Femur (tissue), 1 donor: ENCODE data around the gene PITPNM1.
"Not testable (repeated sequence)": the region's sequence is repeated elsewhere in the genome, so short reads cannot be mapped to it uniquely, and the experiment has no call there.

Experiments used
- DNase-seq: peaks from one replicate; pipeline ENCODE4 v3.0.0-alpha.2; 2017

The PITPNM1 gene

DNA sequence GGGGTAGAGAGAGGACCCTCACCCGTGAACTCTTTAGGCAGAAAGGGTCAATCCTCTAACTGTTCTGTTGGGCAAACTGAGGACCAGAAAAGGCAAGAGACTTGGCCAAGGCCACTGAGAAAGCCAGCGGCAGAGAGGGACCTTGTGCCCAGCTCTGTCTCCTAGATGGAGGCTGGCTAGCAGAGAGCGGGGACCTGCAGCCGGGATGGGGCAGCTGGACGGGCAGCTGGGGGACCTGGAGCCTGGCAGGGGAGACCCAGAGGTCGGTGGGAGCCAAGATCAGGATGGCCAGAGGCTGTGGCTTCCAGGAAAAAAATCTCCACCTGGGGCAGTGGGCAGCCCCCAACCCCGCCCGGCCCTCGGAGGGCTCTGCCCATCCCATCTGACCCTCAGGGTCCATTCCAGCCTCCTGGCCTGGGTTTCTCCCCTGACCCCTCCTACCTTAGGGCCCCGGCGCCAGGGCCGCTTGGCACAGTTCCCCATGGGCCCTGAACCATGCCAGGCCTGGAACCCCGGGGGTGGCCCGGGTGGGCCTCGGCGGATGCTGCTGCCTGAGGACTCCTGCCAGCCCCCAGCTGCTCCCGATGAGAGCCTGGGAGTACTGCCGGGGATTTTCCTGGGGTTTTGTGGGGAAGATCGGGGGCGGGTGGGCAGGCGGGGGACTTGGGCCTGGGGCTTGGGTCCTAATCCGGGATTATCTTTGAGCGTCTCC, 17.8 kb upstream of the PITPNM1 start, which contains the start of gene CABP2:
CABP2 (minus strand) TSS at position 603 of the 712 bp plus-strand sequence; CDS start at position 483, 120 bp downstream.
- no peak for DNase-seq

DNA sequence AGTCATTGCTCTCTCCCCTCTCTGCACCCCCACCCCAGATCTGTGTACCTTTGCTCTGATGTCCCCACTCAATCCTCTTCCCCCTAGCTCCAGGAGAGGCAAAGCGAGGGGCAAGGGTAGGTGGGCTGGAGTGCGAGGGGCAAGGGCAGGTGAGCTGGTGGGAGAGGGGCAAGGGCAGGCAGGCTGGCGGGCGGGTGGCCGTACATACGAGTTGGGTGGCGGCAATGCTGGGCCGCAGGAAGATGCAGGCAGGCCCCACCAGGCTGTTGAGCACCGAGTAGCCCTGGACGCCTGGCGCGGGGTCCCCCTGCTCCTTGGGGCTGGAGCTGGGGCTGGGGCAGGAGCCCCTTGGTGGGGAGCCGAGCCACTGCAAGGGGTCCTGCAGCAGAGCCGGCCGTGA, 17.2 kb upstream of the PITPNM1 start:
- DNase-seq, result no peak

DNA sequence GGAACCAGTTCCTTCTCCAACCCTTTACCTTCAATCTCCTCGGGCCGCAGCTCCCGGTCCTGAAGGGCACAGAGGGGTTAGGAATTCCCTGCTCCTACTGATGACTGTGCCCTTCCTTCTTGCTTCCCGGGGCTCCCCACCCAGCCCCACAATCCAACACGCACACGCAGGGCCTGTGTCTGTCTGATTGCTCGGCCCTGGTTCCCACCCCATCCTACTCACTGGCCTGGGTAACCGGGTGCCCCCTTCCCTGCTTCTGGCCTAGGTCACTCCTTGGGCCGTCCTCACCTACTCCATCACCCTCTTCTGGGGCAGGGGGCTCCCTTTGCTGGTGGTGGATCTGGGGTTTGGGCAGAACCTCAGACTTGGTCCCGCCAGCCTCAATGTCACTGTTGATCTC, 16.8 kb upstream of the PITPNM1 start:
- no peak for DNase-seq

DNA sequence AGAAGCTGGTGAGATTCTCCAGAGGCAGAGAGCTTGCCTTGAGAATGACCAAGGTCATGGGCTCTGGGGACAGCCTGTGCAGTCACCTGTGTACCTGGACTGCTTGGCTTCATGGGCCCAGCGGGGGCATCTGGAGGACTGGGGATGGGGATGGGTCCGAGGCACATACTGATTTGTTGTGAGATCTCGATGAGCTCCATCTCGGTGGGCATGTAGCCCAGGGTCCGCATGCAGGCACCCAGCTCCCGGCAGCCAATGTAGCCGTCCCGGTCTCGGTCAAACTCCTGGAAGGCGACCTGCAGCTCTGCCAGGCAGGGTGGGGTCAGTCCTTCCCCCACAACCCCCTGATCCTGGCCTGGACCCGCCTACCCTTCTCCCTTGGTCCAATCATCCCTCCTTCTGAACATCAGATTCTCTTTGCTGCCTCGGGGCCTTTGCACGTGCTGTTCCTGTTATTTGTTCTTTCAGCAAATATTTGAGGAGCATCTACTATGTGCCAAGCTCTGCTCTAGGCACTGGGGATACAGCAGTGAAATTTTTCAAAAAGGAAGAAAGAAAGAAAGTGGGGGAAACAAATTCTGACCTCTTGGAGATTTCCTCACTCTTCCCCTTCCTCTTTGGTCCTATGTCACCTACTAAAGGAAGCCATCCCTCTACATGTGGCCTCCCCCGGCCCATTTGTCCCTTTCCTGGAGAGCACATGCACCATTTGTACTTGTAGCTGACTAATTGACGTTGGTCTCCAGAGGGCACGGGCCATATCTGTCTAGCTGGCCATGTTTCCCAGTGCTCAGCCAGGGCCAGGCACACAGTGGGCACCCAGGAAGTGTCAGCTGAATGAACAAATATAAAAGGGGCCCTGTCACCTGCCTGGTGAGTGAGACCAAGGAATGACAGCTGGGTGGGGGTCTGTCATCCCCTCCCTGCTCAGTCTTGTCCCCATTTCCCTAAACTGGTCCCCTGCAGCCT, 16.0 kb upstream of the PITPNM1 start:
- no peak for DNase-seq

DNA sequence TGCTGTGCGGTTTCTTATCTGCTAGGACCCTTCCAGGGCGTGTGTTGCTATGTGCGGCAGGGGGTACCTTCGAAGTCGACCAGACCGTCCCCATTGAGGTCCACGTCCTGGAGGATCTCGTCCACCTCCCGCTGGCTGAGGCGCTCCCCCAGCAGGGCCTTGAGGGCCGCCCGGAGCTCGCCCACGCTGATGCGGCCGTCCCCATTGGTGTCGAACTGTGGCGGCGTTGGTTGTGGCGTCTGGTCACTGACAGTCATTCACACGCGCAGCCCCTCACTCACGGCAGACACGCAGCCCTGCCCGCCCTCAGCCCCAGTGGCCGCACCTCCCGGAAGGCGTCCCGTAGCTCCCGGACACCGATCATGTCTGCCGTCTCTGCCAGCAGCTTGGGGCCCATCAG, 14.6 kb upstream of the PITPNM1 start:
- no peak for DNase-seq

DNA sequence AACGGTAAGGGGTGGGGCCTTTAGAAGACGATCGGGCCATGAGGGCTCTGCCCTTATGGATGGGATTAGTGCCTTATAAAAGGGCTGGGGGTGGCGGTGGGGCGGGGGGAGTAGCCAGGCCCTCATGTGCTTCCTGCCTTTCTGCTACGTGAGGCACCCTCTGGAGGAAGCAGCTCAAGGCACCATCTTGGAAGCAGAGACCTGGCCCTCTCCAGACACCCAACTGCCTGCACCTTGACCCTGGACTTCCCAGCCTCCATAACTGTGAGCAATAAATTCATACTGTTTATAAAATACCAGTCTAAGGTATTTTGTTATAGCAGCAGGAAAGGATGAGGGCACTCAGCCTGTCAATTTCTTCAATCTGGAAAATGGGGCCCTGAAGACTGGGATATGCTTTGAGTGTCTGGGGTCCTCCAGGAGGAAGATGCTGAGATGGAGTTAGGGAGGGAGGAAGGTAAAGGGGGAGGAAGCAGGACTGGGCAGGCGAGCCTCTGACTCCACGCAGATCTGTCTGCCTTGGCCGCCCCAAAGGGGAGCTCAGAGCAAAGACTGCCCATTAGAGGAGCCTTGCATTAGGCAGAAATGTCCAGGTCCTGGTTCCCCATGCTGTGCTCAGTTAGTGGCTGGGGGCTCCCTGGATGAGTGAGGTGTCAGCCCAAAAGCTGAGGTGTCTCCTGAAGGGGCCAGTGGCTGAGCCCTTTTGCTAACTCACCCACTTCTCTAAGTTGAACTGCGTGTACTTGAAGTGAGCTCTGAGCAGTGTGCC, 12.8 kb upstream of the PITPNM1 start:
- DNase-seq, result no peak

DNA sequence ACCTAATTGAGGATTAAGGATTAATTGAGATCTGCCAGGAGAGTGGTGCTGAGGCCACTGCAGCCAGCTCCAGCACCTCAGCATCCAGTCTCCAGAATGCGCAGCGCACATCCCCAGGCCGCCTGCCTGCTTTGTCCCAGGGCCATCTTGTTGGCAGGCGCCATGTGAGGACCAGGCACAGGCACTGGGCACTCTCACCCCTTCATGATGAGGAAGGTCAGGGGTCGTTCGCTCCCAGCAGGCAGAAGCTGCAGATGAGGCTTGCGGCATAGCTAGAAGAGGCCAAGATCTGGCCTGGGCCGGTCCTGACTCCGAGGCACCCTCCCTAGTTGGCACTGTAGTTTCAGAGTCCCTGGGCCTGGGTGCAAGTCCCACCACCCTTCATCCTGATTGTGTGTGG, 11.6 kb upstream of the PITPNM1 start:
- DNase-seq, result no peak

DNA sequence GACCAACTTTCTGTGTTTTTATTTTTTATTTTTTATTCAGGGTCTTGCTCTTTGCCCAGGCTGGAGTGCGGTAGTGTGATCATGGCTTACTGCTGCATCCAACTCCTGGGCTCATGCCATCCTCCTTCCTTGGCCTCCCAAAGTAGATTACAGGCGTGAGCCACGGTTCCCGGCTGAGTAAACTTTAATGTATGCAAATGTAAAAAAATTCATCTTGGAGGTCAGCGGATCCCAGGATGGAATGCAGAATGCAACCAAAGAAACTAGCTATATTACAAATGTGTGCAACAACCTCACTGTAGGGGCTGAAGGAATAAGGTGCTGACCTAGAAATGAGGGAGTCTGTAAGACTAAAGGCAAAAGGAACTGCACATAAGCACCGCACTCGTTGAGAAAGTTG, 9.0 kb upstream of the PITPNM1 start:
- no peak for DNase-seq

DNA sequence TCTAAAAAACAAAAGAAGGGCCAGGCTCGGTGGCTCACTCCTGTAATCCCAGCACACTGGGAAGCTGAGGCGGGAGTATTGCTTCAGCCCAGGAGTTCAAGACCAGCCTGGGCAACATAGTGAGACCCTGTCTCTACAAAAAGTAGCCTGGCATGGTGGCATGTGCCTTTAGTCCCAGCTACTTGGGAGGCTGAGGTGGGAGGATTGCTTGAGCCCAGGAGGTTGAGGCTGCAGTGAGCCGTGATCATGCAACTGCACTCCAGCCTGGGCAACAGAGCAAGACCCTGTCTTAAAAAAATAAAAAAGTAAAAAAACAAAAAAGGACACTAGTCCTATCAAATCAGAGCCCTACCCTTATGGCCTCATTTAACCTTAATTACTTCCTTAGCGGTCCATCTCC, 6.4 kb upstream of the PITPNM1 start:
- not testable (repeated sequence) for DNase-seq

DNA sequence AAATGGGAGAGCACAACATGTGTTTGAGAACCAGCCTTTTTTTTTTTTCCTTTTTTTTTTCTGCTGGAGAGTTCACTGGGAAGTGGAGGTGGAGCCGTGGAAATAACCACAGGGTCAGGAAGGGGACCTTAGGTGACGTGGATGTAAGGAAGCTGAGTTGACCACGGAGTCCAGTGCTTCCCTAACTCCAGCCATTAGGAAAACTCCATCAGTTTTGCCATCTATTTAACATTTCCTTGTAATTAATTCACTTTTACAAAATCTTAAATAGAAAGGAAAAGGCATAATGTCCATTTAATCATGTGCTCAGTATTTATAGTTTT, 4.8 kb upstream of the PITPNM1 start:
- DNase-seq, result no peak

DNA sequence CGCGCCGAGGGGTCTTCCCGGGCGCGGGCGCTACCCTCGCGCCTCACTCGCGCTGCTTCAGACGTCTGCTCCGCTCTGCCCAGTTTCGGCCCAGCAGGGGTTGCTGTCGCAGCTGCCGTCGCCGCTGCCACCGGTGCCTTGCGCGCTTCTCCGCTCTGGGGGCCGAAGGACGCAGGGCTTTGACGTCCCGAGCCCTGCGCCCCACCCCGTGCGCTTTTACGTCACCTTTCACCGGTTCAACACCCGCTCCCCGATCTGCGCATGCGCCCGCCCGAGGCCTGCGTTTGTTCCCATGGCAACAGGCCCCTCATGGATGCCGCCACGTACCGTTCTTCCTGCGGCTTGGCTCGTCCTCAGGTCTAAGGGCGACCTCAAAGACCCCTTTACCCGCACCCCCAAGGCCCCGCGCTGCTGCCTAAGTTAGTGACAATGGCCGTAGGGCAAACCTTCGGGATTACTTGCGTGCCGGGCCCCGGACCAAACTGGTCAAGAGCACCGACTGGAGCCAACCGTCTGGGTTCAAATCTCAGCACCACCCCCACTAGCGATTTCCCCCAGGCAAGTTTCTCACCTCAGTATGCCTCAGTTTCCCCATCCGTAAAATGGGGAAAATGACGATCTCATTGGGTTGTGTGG, 3.4 kb upstream of the PITPNM1 start:
- peak; percentile 97 for DNase-seq

DNA sequence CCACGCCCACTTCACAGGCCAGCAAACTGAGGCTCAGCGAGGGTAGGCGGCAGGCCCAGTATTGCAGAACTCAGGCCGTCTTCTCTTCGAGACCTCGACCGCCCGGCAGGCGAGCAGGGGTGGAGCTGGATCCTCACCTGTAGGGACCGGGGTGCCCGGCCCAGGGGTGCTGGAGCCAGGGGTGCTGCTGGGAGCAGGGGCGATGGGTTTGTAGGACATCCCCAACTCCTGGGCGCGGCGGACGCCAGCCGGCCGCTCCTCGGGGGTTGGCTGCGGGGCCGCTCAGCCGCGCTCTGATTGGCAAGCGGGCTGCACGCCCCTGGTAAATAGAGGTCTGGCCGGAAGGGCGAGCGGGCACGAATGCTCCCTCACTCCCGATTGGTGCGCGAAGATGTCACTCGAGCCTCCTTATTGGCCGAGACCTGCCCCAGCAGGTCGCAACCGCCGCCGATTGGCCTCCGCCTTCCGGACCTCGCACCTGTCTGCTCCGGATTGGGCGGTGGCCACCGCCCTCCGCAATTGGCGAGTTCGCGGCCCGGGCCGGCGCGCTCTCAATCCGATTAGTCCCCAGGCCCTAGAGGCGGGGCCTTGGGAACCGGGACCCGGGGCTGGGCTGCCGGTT, 2.8 kb upstream of the PITPNM1 start, which contains the start of gene CDK2AP2:
CDK2AP2 (minus strand) TSS at position 299 of the 622 bp plus-strand sequence; CDS start at position 219, 80 bp downstream.
- peak; percentile 98 for DNase-seq

DNA sequence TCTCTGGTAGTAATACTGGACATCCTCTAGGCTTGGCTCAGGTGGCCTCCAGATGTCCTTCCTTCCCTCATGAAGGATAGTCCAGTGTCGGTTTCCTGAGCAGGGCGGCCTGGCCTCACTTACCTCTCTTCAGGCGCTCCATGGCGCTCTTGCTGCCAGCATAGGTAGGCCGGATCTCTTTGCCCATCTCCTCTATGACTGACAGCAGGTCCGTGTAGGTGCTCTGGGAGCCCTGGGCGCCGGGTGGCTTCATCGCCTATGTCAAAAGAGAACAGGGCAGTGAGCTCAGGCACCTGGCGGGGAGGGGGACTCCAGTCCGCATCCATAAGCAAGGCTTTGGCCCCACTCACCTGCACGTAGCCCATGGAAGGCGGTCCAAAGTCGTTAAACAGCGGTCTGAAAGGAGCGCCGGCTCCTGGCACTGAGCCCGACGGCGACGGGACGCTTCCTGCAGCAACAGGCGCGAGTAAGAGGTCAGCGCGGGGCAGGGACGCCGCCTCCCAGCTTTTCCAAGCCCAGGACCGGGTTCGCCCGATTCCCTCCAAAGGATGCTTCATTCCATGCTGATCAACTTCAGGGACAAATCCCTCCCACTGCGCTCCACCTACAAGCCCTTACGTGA, 2.2 kb upstream of the PITPNM1 start:
- DNase-seq, result no peak

DNA sequence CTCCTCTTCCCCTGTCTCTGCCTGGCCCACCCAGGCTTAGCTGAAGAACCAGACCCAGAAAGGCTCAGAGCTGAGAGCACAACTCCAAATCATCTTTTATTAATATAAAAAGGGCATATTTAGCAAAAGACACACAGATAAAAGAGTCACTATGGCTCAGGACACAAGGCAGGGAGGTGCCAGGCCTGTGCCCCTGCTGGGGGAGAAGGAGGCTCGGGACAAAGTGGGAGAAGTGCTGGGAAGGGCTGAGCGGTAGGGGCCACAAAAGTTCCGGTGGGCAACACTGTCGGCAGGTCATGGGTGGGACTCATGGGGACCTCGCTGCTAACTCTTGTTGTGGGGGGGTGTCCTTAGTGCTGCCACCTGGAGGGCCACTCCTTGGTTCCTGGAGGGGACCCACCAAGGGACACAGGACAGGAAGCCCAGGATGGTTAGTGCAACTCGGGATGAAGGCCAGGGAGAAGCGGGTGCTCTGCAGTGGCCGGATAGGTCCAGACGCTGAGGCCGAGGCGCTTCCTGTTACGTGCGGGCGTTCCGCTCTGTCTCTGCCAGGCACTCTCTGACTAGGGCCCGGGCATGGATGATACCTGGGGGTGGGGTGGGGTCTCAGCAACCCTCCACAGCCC, 1.4 kb upstream of the PITPNM1 start:
- DNase-seq, result no peak

DNA sequence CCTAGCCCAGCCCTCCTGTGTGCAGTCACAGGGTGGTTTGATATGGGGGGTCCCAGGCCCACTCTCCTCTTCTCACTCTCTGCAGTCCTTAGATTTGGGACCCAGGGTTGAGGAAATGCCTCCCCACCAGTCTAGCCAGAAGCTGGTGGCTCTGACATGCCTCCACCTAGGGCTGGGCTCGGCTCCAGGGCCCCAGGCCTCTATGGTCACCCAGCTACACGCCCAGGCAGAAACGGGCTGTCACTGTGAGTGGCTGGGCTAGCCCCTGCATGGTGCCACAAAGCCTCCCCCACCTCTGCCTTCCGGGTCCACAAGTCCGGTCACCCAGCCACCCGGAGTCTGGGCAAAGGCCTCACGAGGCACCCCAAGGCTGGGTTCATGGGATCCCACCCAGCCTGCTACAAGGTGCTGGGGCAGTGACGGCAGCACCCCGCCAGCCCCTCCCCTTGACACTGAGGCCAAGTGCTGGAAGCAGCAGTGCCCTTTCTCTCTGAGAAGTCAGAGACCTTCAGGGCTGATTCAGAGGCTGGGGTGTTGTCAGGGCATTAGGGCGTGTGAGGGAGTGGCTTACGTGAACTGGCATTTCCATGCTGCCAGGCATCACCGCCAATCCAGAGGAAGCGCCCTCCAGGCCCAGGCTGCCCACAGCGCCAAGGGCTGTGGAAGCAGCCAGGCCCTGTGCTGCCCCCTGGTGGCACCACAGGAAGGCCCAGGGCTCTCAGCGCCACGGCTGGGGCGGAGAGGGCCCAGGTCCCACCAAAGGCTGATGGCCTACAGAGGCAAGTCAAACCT, 638 bp upstream of the PITPNM1 start:
- DNase-seq, result peak; percentile 89

DNA sequence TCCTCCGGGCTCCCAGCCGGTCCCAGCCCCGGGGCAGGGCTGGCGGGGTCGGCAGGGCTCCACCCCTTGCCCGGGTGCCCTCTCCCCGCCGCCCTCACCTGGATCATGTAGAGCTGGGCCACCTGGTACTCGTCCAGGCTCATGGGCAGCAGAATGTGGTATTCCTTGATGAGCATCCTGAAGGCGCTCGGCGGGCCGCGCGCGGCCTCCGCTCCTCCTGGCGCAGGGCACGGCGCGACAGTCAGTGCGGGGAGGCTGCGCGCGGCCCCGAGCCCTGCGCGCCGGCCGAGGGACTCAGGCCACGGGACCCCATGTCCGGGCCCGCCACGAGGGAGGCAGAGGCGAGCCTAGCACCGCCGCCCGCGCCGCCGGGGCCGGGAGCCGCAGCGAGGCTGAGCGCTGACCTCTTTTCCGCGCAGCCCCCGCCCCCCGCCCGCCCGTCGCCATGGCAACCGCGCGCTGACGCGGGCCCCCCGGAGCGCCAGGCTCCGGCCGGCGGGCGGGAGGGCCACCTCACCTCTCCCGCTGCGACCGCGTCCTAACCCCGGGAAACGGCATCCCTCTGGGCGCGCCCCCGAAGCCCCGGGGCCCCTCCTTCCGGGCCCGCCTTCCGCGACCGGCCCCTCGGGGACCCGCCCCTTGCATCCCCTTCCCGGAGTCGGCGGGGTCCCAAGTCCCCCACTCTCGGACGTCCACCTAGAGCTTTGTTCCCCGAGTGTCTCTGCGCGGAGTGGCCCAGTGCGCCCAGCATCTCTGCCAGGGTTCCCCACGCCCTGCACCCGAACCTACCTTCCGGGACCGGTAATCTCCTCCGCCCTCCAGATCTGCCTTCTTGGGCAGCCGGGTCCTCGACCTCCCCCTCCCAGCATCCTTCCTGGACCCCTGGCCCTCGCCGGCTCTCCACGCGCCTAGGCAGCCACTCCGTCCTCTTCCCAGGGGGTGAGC, 886 bp downstream of the PITPNM1 start:
- peak; percentile 58 for DNase-seq

DNA sequence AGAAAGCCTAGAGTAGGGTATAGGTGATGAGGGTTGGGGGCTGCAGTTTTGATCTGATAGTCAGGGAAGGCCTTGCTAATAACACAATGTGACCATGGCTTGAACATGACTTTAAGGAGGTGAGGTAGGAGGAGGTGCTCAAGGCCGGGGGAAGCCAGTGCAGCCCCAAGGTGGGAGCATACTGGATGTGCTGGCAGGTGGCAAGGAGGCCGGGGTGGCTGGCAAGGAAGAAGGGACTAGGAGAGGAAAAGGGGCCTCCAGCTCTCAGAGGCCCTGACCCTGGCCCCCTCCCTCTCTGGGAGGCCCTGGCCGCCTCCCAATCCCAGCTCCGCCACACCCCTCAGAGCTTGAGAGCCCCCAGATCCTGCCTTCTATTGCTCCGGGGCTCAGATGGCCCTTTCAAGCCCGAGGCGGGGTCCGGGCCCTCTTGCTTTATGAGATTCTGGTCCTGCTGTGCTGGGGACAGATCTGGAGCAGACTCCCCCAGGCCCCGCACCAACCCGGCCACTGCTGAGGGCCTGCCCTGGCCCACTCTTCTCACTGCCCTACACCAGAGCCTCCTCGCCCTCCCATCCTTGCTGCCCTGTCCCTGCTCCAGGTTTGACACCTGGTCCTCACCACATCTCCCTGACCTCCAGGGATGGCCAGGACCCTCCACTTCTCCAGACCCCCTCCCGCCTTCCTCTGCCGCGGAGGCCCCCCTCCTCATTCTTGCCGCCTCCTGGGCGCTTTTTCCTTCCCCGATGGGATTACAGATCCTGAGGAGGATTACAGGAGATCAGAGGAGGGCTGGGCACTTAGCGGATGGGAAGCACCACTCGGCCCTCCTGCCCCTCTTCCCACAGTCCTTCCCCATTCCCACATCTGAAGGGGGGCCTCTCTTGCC, 1.8 kb downstream of the PITPNM1 start:
- DNase-seq, result no peak

DNA sequence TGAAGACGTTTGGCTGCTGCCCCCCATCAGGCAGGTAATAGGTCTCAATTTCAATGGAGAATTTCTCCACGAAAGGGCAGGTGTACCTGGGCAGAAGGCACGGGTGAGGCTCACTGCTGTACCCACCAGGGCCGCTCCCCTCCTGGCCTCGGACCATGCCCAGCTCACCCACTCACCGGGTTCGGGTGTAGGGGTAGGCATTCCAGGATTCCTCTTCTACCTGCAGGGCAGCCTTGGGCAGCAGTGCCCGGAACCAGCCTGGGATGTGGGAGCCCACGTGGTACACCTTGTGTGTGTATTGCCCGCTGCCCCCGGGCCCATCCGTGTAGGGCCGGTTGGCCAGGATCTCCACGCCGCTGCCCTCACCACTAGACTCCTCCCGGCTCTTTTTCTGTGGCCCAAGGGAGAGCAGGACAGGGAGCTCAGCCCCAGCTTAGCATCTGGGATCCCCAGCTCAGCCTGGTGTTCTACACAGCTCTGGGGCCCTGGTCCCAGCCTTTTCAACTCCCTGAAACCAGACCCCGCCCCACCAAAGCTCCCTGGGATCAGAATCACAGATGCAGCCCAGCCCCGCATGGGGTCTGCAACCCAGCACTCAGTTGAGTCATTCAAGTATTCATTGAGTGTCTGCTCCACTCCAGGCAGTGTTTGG, 2.7 kb downstream of the PITPNM1 start:
- no peak for DNase-seq
